H7 (cell line): ENCODE data around the gene BAHD1. TPM values are rescaled to one million over a fixed set of nuclear protein-coding genes. Genes with fewer than 3 reads are reported as not detected.

ENCODE experiments used
- DNase-seq: peaks from one replicate; pipeline ENCODE4 v3.0.0; 2012
- H3K27me3 ChIP-seq: 2 replicates; pipeline ENCODE4 v1.6.0; 2011; ENCODE audit warnings: mild to moderate bottlenecking, low read length; ENCODE audit not compliant: control insufficient read depth, insufficient read depth
- H3K36me3 ChIP-seq: replicated peaks from 2 replicates; pipeline ENCODE4 v1.5.1; 2011; ENCODE audit warnings: low read length; ENCODE audit not compliant: control insufficient read depth, insufficient read depth
- H3K4me3 ChIP-seq: 2 replicates; pipeline ENCODE4 v1.5.1; 2011; ENCODE audit warnings: low read depth, mild to moderate bottlenecking, control low read depth, low read length, moderate library complexity; ENCODE audit not compliant: insufficient read depth
- total RNA-seq: library from RNA; depleted of rRNA; stranded (reverse); fragments of >200 nt; shearing (Covaris generic); gene quantifications from 2 replicates; pipeline ENCODE4 v1.2.3, GENCODE V29; 2014

Gene BAHD1
- total RNA-seq, 1 experiment from 2014 or later: 47.4 TPM

DNA sequence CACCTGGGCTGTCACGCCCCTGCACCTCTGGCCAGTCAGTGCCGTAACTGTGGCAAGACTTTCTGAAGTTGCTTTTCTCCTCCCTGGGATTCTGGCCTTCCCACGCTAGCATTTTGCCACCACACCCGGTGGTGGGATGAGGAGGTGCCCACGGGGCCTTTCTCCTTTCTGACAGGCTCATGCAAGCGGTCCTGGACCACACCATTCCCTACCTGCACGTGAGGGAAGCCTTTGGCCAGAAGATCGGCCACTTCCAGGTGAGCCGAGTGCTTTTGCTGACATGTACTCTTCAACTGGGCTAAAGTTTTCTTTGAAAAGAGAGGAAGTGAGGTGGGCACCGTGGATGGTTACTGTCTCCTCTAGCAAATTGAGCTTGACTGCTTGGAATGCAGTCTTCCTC is 25.5 kb upstream of the BAHD1 start:
- Histone ChIP-seq H3K27me3 (no peaks in the 10 kb centered on the region), H3K36me3 (peaks cover 60% of the 10 kb centered on the region), H3K4me3 (no peak overlapping the region)
- DNase-seq: no peak

DNA sequence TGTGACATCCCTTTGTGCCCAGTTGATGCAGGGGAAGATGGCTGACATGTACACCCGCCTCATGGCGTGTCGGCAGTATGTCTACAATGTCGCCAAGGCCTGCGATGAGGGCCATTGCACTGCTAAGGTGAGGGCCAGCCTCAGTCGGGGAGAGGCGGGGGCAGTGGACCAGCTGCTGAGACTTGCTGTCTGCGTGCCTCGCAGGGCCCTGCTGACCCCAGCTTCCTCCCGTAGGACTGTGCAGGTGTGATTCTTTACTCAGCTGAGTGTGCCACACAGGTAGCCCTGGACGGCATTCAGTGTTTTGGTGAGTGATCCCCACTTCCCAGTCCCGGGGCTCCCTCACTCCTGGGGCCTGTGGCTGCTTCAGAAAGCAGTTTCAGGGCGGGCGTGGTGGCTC is 24.7 kb upstream of the BAHD1 start:
- peaks cover 53% of the 10 kb centered on the region for H3K36me3 ChIP-seq
- no peak overlapping the region for H3K4me3 ChIP-seq
- DNase-seq: no peak
- no peaks in the 10 kb centered on the region for H3K27me3 ChIP-seq

DNA sequence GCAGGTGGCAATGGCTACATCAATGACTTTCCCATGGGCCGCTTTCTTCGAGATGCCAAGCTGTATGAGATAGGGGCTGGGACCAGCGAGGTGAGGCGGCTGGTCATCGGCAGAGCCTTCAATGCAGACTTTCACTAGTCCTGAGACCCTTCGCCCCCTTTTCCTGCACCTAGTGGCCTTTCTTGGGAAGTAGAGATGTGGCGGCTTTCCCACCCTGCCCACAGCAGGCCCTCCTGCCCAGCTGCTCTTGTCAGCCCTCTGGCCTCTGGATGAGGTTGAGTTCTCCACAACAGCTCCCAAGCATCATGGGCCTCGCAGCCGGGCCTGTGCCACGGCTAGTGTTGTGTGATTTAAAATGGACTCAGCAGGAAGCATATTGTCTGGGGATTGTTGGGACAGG is 22.6 kb upstream of the BAHD1 start:
- no peaks in the 10 kb centered on the region for H3K27me3 ChIP-seq
- no peak for DNase-seq
- H3K4me3 ChIP-seq: no peak overlapping the region
- H3K36me3 ChIP-seq: peaks cover 33% of the 10 kb centered on the region

DNA sequence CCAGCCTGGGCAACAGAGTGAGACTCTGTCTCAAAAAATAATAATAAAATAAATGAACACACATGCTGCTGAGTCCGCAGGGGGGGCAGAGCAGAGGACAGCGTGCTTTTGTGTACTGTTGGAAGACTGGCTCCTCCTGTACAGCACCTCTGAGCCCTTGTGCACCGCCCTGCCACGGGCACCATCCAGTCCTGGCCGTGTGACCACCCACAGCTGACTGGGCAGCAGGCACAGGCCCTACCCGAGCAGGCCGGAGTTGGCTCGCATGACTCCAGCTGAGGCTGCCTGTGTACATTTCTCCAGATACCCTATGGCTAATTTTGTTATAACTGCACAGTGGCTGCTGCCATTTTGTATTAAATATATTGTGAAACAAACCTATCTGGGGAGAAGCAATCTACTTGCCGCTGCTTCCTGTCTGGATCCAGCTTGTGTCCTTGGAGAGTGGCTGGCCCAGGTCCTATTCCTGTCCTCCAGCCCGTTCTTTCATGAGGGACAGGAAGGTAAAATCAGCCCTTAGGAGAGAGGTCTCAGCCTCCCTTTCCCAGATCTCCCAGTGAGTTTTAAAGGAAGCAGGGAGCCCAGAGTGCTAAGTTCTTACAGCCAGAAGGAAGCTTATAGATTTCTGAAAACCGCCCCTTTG is 20.6 kb upstream of the BAHD1 start:
- no peak for DNase-seq
- no peaks in the 10 kb centered on the region for H3K27me3 ChIP-seq
- peaks cover 22% of the 10 kb centered on the region for H3K36me3 ChIP-seq
- H3K4me3 ChIP-seq: no peak overlapping the region

DNA sequence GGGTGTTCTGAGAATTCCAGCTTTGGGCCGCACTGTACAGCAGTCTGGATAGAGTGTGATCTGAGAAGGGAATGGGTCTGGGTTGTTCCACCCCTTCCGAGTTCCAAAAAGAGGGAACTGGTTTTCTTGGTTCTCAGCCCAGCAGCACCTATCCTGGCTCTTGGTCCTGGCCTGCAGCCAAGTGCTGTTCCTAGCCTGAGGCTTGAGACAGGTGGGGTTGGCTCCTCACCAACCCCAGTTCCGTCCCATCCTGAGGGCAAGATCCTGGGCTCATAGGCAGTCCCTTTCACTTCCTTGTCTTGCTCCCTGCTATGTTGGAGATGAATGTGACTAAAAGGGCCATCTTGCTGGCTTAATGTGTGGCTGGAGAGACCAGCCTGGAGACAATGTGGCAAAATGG is 20.0 kb upstream of the BAHD1 start:
- H3K27me3 ChIP-seq: no peaks in the 10 kb centered on the region
- peaks cover 16% of the 10 kb centered on the region for H3K36me3 ChIP-seq
- peak; percentile 66 for DNase-seq
- H3K4me3 ChIP-seq: no peak overlapping the region

DNA sequence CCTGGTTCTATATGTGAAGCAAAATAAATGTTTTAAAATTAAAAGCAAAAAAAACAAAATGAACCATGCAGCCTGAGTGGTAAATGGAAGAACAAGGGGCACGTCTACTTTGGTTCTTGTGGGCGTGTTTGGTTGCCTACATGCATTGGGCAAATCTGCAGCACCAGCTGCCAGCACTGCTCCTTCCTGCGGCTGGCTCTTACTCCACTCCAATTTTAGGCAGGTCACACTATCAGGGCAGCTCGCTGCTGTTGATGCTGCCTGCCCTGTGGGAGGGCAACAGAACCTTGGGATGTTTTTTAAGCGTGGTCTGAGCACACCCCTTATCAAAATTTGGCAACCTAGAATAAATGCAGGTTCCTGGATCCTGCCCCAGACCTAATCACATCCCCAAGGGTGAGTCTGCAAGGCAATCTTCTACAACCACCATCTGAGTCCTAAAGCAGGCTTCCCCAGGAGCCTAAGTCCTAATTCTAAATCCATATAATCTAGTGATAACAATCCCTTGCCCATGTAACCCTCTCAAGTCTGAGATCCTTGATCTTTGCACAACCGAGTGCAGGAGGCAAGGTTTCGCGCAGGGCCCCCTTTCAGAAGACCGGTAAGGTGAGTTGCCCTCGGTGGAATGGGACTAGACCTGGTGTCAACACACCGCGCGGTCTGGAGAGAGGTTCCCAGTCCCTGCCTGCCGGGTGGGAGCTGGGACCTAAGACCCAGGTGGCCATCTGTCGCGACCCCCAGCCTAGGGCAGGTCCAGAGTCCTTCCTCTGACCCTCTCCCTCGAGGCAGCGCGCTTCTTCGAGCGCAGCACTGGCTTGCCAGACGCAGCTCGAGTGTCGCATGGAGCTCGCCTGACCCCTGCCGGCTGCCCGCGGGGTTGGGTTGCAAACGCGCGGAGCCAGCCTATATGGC is 19.3 kb upstream of the BAHD1 start:
- DNase-seq: peak; percentile 95
- Histone ChIP-seq H3K4me3 (peak overlapping the region; percentile 21; the same call in 1 of the 2 replicates), H3K36me3 (peaks cover 11% of the 10 kb centered on the region), H3K27me3 (no peaks in the 10 kb centered on the region)

DNA sequence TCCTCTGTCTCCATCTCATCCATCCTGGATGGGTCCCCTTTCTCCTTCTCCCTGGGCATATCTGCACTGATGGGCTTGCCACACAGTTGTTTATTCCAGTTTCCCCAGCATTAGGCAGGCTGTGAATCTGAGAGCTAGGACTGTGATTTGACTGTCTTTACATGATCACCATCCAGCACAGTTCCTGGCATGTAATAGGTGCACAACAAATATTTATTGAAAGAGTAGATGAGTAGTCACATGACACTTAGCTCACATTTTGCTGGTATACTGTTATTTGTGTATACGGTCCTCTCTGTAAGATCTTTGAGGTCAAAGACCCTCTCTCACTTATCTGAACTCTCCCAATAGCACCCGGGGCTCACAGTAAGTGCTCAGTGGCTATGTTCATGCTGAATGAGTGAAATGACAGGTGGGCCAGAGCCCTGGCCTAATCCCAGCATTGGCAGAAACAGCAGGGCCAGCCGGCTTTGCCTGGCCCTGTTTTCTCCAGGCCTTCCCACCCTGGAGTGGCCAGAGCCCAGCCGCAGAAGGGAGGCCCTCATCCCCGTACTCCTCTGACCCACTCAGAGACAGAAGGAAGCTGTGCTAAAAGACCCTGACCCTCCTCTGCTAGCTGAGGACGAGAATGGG is 16.2 kb upstream of the BAHD1 start:
- H3K27me3 ChIP-seq: no peaks in the 10 kb centered on the region; the same call in 1 of the 2 replicates
- DNase-seq: no peak

DNA sequence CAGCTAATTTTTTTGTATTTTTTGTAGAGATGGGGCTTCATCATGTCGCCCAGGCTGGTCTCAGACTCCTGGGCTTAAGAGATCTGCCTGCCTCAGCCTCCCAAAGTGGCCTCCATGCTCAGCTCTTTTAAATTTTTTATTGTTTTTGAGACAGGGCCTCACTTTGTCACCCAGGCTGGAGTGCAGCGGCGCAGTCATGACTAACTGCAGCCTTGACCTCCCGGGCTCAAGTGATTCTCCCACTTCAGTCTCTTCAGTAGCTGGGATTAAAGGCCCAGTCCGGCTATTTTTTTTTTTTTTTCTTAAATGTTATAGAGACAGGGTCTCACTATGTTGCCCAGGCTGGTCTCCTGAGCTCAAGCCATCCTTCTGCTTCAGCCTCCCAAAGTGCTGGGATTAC is 15.1 kb upstream of the BAHD1 start:
- H3K4me3 ChIP-seq: no peak overlapping the region
- no peaks in the 10 kb centered on the region; the same call in 1 of the 2 replicates for H3K27me3 ChIP-seq
- H3K36me3 ChIP-seq: no peaks in the 10 kb centered on the region
- no peak for DNase-seq

More for the DNA sequence above, 16.2 kb upstream of the BAHD1 start:
- no peak overlapping the region for H3K4me3 ChIP-seq
- H3K36me3 ChIP-seq: no peaks in the 10 kb centered on the region

DNA sequence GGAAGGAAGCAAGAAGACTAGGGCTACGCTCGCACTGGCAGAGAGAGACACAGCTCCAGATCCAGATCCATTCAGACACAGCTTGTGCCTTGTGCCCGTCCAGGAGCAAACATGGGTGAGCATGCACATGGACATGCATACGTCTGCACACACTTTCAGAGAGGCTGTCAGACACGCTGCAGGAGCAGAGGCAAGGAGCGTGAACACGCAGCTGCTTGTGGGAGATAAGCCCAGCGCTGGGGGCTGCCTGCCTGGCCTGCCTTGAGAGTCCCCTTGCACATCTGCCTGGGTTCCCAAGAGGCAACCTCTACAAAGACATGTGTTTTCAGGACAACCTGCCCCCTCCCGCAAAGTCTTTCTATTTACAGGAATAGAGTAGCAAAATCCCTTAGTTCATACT is 13.6 kb upstream of the BAHD1 start:
- Histone ChIP-seq H3K4me3 (no peak overlapping the region), H3K36me3 (no peaks in the 10 kb centered on the region), H3K27me3 (peaks cover under 1% of the 10 kb centered on the region; the same call in 1 of the 2 replicates)
- DNase-seq: no peak

DNA sequence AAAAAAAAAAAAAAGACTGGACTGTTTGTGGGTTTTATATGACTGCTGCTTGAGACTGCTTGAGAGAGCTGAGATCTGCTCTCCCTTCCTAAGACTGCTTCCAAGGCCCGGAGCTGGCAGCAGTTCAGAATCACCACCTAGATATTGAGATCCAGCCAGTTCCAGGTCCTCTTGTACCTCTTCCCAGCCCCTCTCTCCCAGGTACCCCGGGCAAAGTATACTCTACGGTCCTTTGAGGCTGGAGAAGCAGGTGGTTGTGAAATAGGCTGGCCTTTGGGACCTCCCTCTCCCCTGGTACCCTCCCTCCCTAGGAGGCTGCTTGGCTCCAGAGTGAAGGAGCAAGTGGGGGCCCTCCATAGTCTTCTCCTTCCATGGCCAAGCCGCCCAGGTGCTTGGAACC is 12.6 kb upstream of the BAHD1 start:
- no peaks in the 10 kb centered on the region for H3K36me3 ChIP-seq
- H3K4me3 ChIP-seq: no peak overlapping the region
- DNase-seq: no peak
- peaks cover 3% of the 10 kb centered on the region for H3K27me3 ChIP-seq

DNA sequence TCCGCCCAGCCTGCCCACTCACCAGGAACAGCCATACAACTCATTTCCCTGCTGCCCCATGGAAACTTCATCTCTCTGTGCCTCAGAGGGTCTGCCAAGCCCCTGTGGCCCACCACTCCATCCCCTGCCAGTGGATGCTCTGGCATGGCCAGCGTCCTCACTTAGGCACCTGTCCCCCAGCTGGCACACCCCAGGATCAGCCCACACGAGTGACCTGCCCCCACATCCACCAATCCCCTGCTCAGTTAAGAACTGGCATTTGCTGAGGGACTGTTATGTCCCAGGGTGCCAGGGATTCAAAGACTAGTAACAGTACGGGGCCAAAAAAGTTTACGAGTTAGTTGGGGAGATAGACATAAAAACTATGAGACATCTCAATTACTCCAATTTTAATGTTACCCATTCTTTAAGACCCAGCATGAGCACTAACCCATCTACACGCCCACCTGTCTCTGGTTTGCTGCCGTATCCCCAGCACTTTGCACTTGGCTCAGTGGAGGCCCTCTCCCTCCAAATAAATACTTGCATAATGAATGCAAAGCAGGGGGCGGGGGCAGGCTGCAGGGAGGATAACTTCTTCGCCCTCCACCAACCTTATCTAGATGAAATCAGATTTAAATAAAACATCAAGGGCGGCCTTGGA is 11.6 kb upstream of the BAHD1 start:
- Histone ChIP-seq H3K27me3 (peaks cover 10% of the 10 kb centered on the region), H3K36me3 (no peaks in the 10 kb centered on the region), H3K4me3 (no peak overlapping the region)
- peak; percentile 60 for DNase-seq

DNA sequence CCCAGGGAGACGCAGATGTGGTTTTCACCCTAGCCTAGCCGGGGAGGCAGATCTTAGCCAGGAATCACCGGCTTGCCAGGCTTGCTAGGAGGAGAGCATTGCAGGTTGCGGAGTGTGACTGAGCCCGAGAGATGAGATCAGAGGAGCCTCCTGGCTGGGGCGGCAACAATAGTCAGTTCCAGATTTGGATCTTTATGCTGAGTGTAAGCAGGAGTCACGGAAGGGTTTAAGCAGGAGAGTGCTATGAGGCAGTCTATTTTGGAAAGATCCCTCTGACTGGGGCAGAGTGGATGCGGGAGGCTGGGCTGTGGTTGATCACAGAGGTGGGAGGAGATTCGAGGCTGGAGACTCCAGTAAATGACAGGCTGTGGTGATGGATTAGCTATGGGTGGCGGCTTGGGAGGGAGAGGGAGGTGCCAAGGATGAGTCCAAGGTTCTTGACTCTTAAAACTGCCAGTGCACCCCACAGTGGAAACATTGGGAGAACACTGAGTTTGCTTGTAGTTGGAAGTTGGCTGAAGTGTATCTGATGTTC is 10.4 kb upstream of the BAHD1 start:
- H3K4me3 ChIP-seq: no peak overlapping the region
- H3K27me3 ChIP-seq: peaks cover 19% of the 10 kb centered on the region
- no peaks in the 10 kb centered on the region for H3K36me3 ChIP-seq
- peak; percentile 76 for DNase-seq

DNA sequence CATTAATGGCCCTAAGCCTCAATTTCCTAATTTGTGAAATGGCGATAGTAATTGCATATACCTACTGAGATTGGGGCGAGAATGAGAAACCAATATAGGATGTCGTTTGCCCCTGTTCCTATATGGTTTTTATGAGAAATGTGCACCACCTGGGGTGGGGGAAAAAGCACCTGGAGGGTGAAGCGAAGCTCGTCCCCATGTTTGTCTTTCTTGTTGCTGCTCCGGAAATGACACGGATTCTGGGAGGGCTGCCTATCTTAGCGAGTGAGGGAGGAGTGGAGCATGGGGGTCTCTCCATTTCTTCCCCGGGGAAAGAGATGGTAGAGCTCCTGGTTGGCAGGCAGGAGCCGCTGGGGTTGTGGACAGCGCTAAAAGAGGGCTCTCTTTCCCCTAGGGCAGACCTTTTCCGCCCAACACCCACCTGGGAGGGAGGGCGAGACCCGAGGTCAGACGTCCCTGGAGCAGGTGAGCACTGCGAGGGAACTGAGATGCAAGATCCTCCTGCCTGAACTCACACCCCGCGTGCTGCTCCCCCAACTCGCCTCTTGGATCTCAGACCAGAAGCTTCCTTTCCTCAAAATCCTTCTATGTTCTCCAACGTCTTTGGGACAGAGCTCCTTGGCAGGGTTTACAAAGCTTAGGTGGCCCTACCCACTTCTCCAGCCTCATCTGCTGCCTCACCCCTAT is 5.6 kb upstream of the BAHD1 start:
- Histone ChIP-seq H3K4me3 (peak overlapping the region; percentile 66; the same call in 1 of the 2 replicates), H3K27me3 (peaks cover 29% of the 10 kb centered on the region), H3K36me3 (no peaks in the 10 kb centered on the region)
- DNase-seq: peak; percentile 69

DNA sequence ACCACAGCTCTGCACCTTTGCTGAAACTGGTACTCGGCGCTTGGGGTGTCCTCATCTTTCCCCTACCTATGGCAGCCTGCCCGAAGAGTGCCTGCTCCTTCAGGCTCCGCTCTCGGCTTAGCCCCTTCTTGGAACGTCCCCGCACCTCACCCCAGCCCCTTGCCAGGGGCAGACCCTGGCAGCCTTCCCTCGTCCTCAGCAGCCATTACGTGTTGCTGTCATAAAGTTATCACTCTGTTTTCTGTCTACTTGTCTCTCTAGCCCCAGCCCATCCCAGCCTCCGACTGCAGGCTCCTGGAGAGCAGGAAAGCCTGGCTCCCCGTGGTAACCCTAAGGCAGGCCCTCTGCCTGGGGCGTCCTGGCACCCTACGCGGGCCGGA is 5.1 kb upstream of the BAHD1 start:
- Histone ChIP-seq H3K27me3 (peaks cover 29% of the 10 kb centered on the region), H3K36me3 (no peaks in the 10 kb centered on the region), H3K4me3 (peak overlapping the region; percentile 66)
- no peak for DNase-seq
